ENCODE data around the gene TMEM106C. TPM values are rescaled to one million over a fixed set of nuclear protein-coding genes. Genes with fewer than 3 reads are reported as not detected.

Gene TMEM106C
- total RNA-seq (2014; rRNA removed; shearing (Covaris generic)): 92.5 and 93.2 TPM in 2 replicates

GRCh38 chr12:47963340-47964040 is at the start of gene TMEM106C:
Gene TMEM106C (plus strand): TSS chr12:47963596. CDS start chr12:47964237, 641 bp downstream.

GRCh38 chr12:48004053-48004941 is 40.9 kb downstream of the TMEM106C start, which contains the start of gene COL2A1:
Gene COL2A1 (minus strand): TSS chr12:48004476. CDS start chr12:48004321, 155 bp downstream.

Other genes starting within 250 kb of the TMEM106C start
- 0.13 TPM in 1 of 2 replicates, not detected in the other for gene ENDOU, start 238.1 kb upstream of the TMEM106C start, total RNA-seq (2014; rRNA removed; shearing (Covaris generic))
- 3.5 and 5.5 TPM in 2 replicates for gene RAPGEF3, start 204.7 kb upstream of the TMEM106C start, total RNA-seq (2014; rRNA removed; shearing (Covaris generic))
- 25.6 and 27.3 TPM in 2 replicates for gene SLC48A1, start 190.4 kb upstream of the TMEM106C start, total RNA-seq (2014; rRNA removed; shearing (Covaris generic))
- 22.5 and 27.8 TPM in 2 replicates for gene HDAC7, start 143.7 kb upstream of the TMEM106C start, total RNA-seq (2014; rRNA removed; shearing (Covaris generic))
- gene VDR, start 58.6 kb upstream of the TMEM106C start, total RNA-seq (2014; rRNA removed; shearing (Covaris generic)): 10.1 and 10.7 TPM in 2 replicates
- gene COL2A1, start 40.9 kb downstream of the TMEM106C start, total RNA-seq (2014; rRNA removed; shearing (Covaris generic)): 0.41 and 0.80 TPM in 2 replicates
- 15.7 and 18.4 TPM in 2 replicates for gene SENP1, start 142.5 kb downstream of the TMEM106C start, total RNA-seq (2014; rRNA removed; shearing (Covaris generic))
- 67.9 and 97.2 TPM in 2 replicates for gene PFKM, start 155.8 kb downstream of the TMEM106C start, total RNA-seq (2014; rRNA removed; shearing (Covaris generic))
- 21.0 and 25.2 TPM in 2 replicates for gene ASB8, start 193.9 kb downstream of the TMEM106C start, total RNA-seq (2014; rRNA removed; shearing (Covaris generic))
- gene CCDC184, start 220.0 kb downstream of the TMEM106C start, total RNA-seq (2014; rRNA removed; shearing (Covaris generic)): 0.53 and 0.82 TPM in 2 replicates
- gene OR10AD1, start 239.7 kb downstream of the TMEM106C start, total RNA-seq (2014; rRNA removed; shearing (Covaris generic)): not detected in 2 replicates

Measured in A375 (cell line).